OCI-LY7 (cell line): ENCODE data around the gene MYPN. TPM values are rescaled to one million over a fixed set of nuclear protein-coding genes. Genes with fewer than 3 reads are reported as not detected.

Experiments
- BruUV-seq: library from RNA; stranded (reverse); fragments of 400-500 nt; replicated peaks from 2 replicates; lab custom pipeline; 2021; lab: Mats Ljungman, UMichigan
- CTCF ChIA-PET: fragments of 300-600 bp; sonication (Branson Sonifier 250); formaldehyde crosslinking; loops from one replicate; lab custom pipeline; 2022; ENCODE audit warnings: antibody characterized with exemption; ENCODE audit not compliant: unreplicated experiment; lab: Charles Lee
- POLR2A ChIA-PET: fragments of 300-600 bp; sonication (Branson Sonifier 250); formaldehyde crosslinking; loops from one replicate; lab custom pipeline; 2022; ENCODE audit warnings: antibody characterized with exemption; lab: Charles Lee
- DNase-seq: peaks from one replicate; pipeline ENCODE4 v3.0.0-alpha.2; 2015; ENCODE audit warnings: low spot score
- H2AFZ ChIP-seq: fragments of 200-600 bp; sonication (generic), shearing (Covaris generic); 2 replicates; pipeline ENCODE4 v1.6.1; 2014; ENCODE audit warnings: mild to moderate bottlenecking, antibody characterized with exemption, low read length, moderate library complexity
- H3K27ac ChIP-seq: fragments of 200-600 bp; sonication (generic); 2 replicates; pipeline ENCODE4 v1.5.1; 2014; ENCODE audit warnings: mixed run types, low read depth, mild to moderate bottlenecking, moderate library complexity, low read length, inconsistent platforms; ENCODE audit not compliant: poor library complexity, severe bottlenecking
- H3K36me3 ChIP-seq: fragments of 200-600 bp; sonication (generic); 2 replicates; pipeline ENCODE4 v1.6.1; 2014; ENCODE audit warnings: mild to moderate bottlenecking, antibody characterized with exemption, low read length, moderate library complexity, mixed read lengths; ENCODE audit not compliant: insufficient read depth
- H3K4me1 ChIP-seq: fragments of 200-600 bp; sonication (generic); 2 replicates; pipeline ENCODE4 v1.5.1; 2014; ENCODE audit warnings: mild to moderate bottlenecking, low read length; ENCODE audit not compliant: insufficient read depth, poor library complexity, severe bottlenecking
- H3K4me2 ChIP-seq: fragments of 200-600 bp; sonication (generic); 2 replicates; pipeline ENCODE4 v1.6.1; 2014; ENCODE audit warnings: mild to moderate bottlenecking, low read length
- H3K4me3 ChIP-seq: fragments of 200-600 bp; sonication (generic); 2 replicates; pipeline ENCODE4 v1.5.1; 2014; ENCODE audit warnings: mild to moderate bottlenecking, low read depth, low read length; ENCODE audit not compliant: poor library complexity, severe bottlenecking
- H3K79me2 ChIP-seq: fragments of 200-600 bp; sonication (generic); 2 replicates; pipeline ENCODE4 v1.6.1; 2016; ENCODE audit warnings: low read depth, mild to moderate bottlenecking, low read length, moderate library complexity, mixed read lengths; ENCODE audit not compliant: insufficient read depth
- H3K9me2 ChIP-seq: fragments of 200-600 bp; sonication (generic); 2 replicates; pipeline ENCODE4 v1.6.1; 2016; ENCODE audit warnings: mild to moderate bottlenecking, low read length, mixed read lengths; ENCODE audit not compliant: insufficient read depth
- H3K9me3 ChIP-seq: fragments of 200-600 bp; sonication (generic); 2 replicates; pipeline ENCODE4 v1.6.1; 2014; ENCODE audit warnings: mild to moderate bottlenecking, mixed run types, low read length, mixed read lengths
- H4K20me1 ChIP-seq: fragments of 200-600 bp; sonication (generic); 2 replicates; pipeline ENCODE4 v1.6.1; 2014; ENCODE audit warnings: mild to moderate bottlenecking, antibody characterized with exemption, low read length, moderate library complexity, mixed read lengths; ENCODE audit not compliant: insufficient read depth
- EZH2phosphoT487 ChIP-seq: fragments of 200-600 bp; sonication (generic); IDR thresholded peaks from 2 replicates; pipeline ENCODE4 v1.6.1; 2018; ENCODE audit warnings: low read depth, borderline replicate concordance, mild to moderate bottlenecking, mixed run types, antibody characterized with exemption, low read length, moderate library complexity, mixed read lengths
- intact Hi-C: fragments of 100-400 bp; cut with micrococcal nuclease; formaldehyde crosslinking; loops from one replicate; pipeline ENCODE4 v1.10.0; 2022; ENCODE audit not compliant: unreplicated experiment
- total RNA-seq, 2 experiments: library from RNA; depleted of rRNA in 1 of 2; stranded (reverse); fragments of >200 nt in 1 of 2; shearing (Covaris generic) in 1 of 2; gene quantifications; 2 replicates each; pipeline ENCODE4 v1.2.3, GENCODE V29; 2014 to 2022
- TF ChIP-seq, protein P1 (sequence below): fragments of 200-600 bp; sonication (generic); conservative IDR thresholded peaks from 2 replicates; pipeline ENCODE4 v1.5.1; 2014; ENCODE audit warnings: mild to moderate bottlenecking, antibody characterized with exemption, low read length, moderate library complexity, mixed read lengths

The MYPN gene
- total RNA-seq, 2 experiments from 2014 or later, result 0.06 TPM; not detected in 1

DNA sequence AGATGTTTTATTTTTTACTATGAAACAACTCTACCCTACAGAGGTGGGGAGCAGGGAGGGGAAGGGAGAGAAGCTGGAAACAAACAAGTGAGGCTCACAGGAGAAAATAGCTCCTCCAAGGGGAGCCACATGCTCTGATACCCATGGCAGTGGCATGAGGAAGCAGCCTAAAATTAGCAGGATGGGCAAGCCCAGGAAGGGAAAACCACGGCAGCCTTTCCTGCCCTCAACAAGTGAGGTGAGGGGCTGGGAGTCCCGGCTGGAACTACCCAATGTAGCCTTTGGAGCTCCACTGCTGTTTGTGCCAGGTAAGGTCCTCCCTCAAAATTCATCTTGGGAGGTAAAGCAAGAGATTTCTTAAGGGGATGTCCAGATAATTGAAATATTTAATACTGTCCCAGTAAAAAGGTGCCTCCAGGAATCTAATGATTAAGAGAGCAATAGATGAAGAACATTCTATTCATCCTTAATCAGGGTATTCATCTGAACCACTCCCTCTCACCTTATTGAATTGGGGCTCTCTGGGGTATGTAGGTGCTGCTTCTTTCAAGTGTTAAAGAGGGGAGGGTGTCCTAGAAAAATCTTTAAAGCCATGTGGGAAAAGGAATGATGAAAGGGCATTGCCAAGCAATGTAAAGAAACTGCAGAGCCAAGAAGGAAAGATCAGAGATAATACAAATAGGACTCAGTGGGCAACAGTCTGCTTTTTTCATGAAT, 21.4 kb upstream of the MYPN start:
- no TSS peak for BruUV-seq
- Histone ChIP-seq H3K36me3 (no peaks in the 10 kb centered on the region), H2AFZ (no peak overlapping the region), H3K4me2 (no peak overlapping the region), H3K4me3 (no peak overlapping the region), H3K9me2 (no peaks in the 10 kb centered on the region), H3K9me3 (no peaks in the 10 kb centered on the region), H3K79me2 (no peaks in the 10 kb centered on the region), H3K27ac (no peak overlapping the region), H4K20me1 (no peaks in the 10 kb centered on the region), H3K4me1 (no peaks in the 10 kb centered on the region)
- no peak for DNase-seq
- TF ChIP-seq, protein P1, sequence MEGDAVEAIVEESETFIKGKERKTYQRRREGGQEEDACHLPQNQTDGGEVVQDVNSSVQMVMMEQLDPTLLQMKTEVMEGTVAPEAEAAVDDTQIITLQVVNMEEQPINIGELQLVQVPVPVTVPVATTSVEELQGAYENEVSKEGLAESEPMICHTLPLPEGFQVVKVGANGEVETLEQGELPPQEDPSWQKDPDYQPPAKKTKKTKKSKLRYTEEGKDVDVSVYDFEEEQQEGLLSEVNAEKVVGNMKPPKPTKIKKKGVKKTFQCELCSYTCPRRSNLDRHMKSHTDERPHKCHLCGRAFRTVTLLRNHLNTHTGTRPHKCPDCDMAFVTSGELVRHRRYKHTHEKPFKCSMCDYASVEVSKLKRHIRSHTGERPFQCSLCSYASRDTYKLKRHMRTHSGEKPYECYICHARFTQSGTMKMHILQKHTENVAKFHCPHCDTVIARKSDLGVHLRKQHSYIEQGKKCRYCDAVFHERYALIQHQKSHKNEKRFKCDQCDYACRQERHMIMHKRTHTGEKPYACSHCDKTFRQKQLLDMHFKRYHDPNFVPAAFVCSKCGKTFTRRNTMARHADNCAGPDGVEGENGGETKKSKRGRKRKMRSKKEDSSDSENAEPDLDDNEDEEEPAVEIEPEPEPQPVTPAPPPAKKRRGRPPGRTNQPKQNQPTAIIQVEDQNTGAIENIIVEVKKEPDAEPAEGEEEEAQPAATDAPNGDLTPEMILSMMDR, result no peak
- no peak for TF ChIP-seq EZH2phosphoT487
- ChIA-PET POLR2A (interaction anchor here (1.1 kb wide), 1 partner anchor 176 kb away, joined by 3 read pairs; no protein-coding TSS in a partner anchor), CTCF (no interaction called here)
- intact Hi-C loops, result no loop called here

DNA sequence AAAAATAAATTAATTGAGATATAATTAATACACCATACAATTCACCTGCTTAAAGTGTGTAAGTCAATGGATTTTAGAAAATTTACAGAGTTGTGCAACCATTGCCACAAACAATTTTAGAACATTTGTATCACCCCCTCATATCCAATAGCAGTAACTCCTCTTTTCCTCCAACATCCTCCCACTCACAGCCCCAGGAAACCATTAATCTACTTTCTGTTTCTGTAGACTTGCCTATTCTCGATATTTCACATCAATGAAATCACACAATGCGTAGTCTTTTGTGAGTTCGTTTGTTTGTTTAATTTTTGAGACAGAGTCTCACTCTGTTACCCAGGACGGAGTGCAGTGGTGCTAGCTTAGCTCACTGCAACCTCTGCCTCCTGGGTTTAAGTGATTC, 20.5 kb upstream of the MYPN start:
- Histone ChIP-seq H4K20me1 (no peaks in the 10 kb centered on the region), H3K27ac (no peak overlapping the region), H3K36me3 (no peaks in the 10 kb centered on the region), H2AFZ (no peak overlapping the region), H3K79me2 (no peaks in the 10 kb centered on the region), H3K9me2 (no peaks in the 10 kb centered on the region), H3K4me2 (no peak overlapping the region), H3K4me1 (no peaks in the 10 kb centered on the region), H3K4me3 (no peak overlapping the region), H3K9me3 (no peaks in the 10 kb centered on the region)
- ChIA-PET CTCF (no interaction called here), POLR2A (no interaction called here)
- BruUV-seq, result no TSS peak
- no peak for DNase-seq
- TF ChIP-seq EZH2phosphoT487, result no peak
- TF ChIP-seq, protein P1, result no peak
- intact Hi-C loops, result no loop called here

DNA sequence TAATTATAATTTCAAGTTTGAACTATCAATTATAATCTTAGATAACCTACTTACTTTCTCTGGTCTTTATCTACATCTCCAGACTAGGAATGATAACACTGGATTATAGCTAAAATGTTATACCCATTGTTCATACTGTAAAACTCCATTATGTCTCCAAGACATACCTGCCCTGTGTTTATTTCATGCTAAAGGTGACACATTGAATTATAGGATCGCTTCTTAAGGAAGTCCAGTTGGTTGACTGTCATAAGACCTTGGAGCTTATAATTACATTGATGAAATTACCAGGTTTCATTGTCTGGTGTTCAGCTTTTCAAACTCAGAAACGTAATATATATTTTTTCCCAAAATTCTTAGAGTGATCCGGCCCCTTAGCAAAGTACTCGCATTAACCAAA, 18.7 kb upstream of the MYPN start:
- POLR2A ChIA-PET, result interaction anchor here (0.6 to 0.7 kb wide), 3 partner anchors 16 to 327 kb away, joined by 3 to 4 read pairs (median 3); no protein-coding TSS in a partner anchor
- DNase-seq, result no peak
- H3K9me2 ChIP-seq, result no peaks in the 10 kb centered on the region
- no peak overlapping the region for H3K4me2 ChIP-seq
- no peaks in the 10 kb centered on the region for H3K36me3 ChIP-seq
- no peak overlapping the region for H3K4me3 ChIP-seq
- no peaks in the 10 kb centered on the region for H3K9me3 ChIP-seq
- no peaks in the 10 kb centered on the region for H3K4me1 ChIP-seq
- H2AFZ ChIP-seq, result no peak overlapping the region
- no peaks in the 10 kb centered on the region for H4K20me1 ChIP-seq
- CTCF ChIA-PET, result no interaction called here
- intact Hi-C loops, result no loop called here
- no TSS peak for BruUV-seq
- no peak for TF ChIP-seq EZH2phosphoT487
- TF ChIP-seq, protein P1, result no peak
- no peaks in the 10 kb centered on the region for H3K79me2 ChIP-seq
- no peak overlapping the region for H3K27ac ChIP-seq
